K562 (cell line): ENCODE data around the gene SLC2A8.

Experiments used
- EGR1 ChIP-seq: fragments of 450-650 bp; conservative IDR thresholded peaks from 2 replicates; pipeline ENCODE4 v1.6.1; 2017; ENCODE audit warnings: mild to moderate bottlenecking
- ETV1 ChIP-seq: fragments of 450-650 bp; conservative IDR thresholded peaks from 2 replicates; pipeline ENCODE4 v1.6.1; 2016; ENCODE audit warnings: missing genetic modification characterization, control low read depth, low read depth, missing compliant biosample characterization
- HIVEP1 ChIP-seq: fragments of 250-450 bp; sonication (Bioruptor Pico); IDR thresholded peaks from 2 replicates; pipeline ENCODE4 v1.4.0; 2020; ENCODE audit warnings: mild to moderate bottlenecking
- JUNB ChIP-seq: fragments of 450-650 bp; formaldehyde crosslinking; conservative IDR thresholded peaks from 2 replicates; pipeline ENCODE4 v1.4.0; 2020; ENCODE audit warnings: mild to moderate bottlenecking
- SMAD4 ChIP-seq: fragments of 250-450 bp; sonication (Bioruptor Pico); conservative IDR thresholded peaks from 2 replicates; pipeline ENCODE4 v1.8.0; 2021; ENCODE audit warnings: inconsistent platforms, mild to moderate bottlenecking, moderate library complexity
- TBL1XR1 ChIP-seq, 2 experiments: IDR thresholded peaks; 2 replicates each; pipeline ENCODE4 v1.6.1; 2012; ENCODE audit warnings: improper control_type of control experiment in 2 of 2, low read length in 2 of 2, mild to moderate bottlenecking in 1 of 2
- TF ChIP-seq, protein P1 (sequence below), 3 experiments: IDR thresholded peaks in 2 of 3; conservative IDR thresholded peaks in 1 of 3; 2 replicates each; pipeline ENCODE4 v1.5.1; 2011 to 2012; ENCODE audit warnings: low read length in 3 of 3, mild to moderate bottlenecking in 3 of 3, control low read depth in 2 of 3, improper control_type of control experiment in 1 of 3, inconsistent platforms in 1 of 3, low read depth in 1 of 3, mixed read lengths in 1 of 3, moderate library complexity in 1 of 3; ENCODE audit not compliant: insufficient read depth in 2 of 3
- TF ChIP-seq, protein P2 (sequence below): fragments of 250-450 bp; sonication (Bioruptor Pico); IDR thresholded peaks from 2 replicates; pipeline ENCODE4 v1.5.1; 2021; ENCODE audit warnings: mild to moderate bottlenecking

DNA sequence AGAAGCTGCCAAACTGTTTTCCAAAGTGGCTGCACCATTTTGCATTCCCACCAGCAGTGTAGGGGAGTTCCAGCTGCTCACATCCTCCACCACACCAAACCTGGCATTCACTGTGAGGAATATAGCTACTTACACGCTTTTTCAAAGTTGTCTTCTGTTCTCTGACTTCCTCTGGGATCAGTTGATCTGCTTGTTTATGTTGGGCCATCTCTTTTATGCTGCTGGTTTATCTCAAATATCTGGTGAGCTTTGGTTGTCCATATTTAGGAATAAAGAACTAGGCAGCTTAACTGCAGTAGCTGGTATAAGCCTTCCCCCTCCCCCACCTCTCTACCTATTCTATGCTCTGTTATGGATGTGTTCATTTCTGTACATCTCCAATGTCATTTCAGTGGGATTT is 18.7 kb downstream of the SLC2A8 start:
- TF ChIP-seq, protein P1, sequence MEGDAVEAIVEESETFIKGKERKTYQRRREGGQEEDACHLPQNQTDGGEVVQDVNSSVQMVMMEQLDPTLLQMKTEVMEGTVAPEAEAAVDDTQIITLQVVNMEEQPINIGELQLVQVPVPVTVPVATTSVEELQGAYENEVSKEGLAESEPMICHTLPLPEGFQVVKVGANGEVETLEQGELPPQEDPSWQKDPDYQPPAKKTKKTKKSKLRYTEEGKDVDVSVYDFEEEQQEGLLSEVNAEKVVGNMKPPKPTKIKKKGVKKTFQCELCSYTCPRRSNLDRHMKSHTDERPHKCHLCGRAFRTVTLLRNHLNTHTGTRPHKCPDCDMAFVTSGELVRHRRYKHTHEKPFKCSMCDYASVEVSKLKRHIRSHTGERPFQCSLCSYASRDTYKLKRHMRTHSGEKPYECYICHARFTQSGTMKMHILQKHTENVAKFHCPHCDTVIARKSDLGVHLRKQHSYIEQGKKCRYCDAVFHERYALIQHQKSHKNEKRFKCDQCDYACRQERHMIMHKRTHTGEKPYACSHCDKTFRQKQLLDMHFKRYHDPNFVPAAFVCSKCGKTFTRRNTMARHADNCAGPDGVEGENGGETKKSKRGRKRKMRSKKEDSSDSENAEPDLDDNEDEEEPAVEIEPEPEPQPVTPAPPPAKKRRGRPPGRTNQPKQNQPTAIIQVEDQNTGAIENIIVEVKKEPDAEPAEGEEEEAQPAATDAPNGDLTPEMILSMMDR (IDR thresholded peaks at IDR 0.05 in 2 of 3, conservative IDR thresholded peaks at IDR 0.05 in 1 of 3; ENCODE audit: insufficient read depth in 2 of 3, low read depth in 1 of 3, low read length in 3 of 3): no peak
- TF ChIP-seq EGR1 (no peak), ETV1 (tag) (no peak), TBL1XR1 (IDR thresholded peaks at IDR 0.05; ENCODE audit: low read length in 2 of 2) (no peak), HIVEP1 (CRISPR knock-in tag) (no peak), SMAD4 (CRISPR knock-in tag) (no peak), JUNB (CRISPR knock-in tag) (no peak)
- TF ChIP-seq, protein P2, sequence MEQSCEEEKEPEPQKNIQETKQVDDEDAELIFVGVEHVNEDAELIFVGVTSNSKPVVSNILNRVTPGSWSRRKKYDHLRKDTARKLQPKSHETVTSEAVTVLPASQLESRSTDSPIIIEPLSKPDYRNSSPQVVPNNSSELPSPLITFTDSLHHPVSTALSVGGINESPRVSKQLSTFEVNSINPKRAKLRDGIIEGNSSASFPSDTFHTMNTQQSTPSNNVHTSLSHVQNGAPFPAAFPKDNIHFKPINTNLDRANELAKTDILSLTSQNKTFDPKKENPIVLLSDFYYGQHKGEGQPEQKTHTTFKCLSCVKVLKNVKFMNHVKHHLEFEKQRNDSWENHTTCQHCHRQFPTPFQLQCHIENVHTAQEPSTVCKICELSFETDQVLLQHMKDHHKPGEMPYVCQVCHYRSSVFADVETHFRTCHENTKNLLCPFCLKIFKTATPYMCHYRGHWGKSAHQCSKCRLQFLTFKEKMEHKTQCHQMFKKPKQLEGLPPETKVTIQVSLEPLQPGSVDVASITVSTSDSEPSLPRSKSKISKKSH (CRISPR knock-in tag): no peak
